ENCODE measurements around the gene TBRG1. TPM values are rescaled to one million over a fixed set of nuclear protein-coding genes. Genes with fewer than 3 reads are reported as not detected.

Gene TBRG1
- total RNA-seq, 1 experiment from 2014 or later: 14.3 TPM

GRCh38 chr11:124612567-124613246, 10.0 kb upstream of the TBRG1 start:
- no peak for DNase-seq (ENCODE audit: low spot score)

GRCh38 chr11:124618863-124619262, 3.8 kb upstream of the TBRG1 start:
- DNase-seq (ENCODE audit: low spot score): no peak

DNA sequence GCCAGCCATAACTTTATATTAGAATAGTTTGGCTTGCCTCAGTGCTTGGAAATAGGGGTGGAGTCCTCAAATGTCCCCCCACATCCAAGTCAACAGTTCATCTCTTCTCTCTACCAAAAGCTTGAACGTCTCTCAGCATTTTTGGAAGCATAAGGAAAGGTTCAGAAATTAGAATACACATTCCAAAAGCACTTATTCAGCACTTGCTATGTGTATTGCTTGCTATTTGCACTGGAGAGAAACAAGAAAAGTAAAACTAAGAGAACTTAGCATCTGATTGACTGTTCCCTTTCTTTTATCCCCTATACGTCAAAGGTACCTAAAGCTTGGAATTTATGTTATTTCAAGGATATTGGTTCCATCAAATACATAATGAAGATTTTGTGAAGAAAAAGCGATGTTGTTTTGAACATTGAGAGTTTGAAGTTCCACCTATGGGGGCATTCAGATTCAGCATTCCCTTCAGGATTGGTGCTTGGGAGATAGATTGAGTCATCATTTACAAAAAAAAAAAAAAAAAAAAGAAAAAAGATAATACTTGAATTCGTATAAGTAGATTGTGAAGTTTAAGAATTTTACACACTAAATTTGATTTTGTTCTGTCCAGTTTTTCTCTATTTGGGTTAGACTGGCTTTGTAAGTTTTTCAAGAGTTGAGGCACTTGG, 1.3 kb downstream of the TBRG1 start:
- no peak for DNase-seq (ENCODE audit: low spot score)

- no peak for DNase-seq (ENCODE audit: low spot score)
Observed at GRCh38 chr11:124625504-124626168, 3.0 kb downstream of the TBRG1 start.

DNA sequence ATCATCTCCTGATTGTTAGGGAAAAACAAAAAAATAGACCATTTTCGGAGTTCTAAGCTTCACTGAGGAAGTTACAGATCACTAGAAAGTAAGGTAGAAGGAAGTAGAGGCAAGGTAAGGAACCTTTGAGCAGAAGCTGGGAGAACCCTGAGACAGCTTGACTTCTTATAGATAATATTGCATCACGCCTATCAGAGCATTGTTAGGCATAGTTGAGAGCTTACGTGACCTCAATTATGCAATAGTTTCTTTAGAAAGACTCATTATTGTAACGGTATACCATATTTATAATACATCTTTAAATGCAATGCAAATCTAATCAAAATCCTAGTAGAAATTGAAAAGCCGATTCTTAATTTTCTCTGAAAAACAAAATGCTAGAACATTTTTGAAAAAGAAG, 4.9 kb downstream of the TBRG1 start:
- no peak for DNase-seq (ENCODE audit: low spot score)

DNA sequence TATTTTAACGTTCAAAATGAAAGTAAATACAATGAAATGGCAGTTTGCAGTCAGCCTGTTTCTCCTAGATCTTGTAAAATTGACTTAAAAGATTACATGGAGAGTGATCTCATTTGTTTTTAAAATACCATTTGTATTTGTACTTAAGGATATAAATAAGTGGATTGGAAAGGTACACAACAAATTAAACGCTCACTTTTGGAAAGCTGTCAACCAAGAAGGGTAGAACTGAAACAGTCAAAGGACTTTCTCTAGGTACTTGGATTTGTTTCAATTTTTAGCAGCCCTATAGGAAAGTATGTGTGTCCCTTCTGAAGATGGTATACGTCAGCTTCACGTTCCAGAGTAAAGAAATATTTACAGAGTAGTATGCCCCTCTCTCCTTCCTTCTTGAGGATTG, 7.3 kb downstream of the TBRG1 start:
- no peak for DNase-seq (ENCODE audit: low spot score)

GRCh38 chr11:124633355-124633754, 10.7 kb downstream of the TBRG1 start:
- DNase-seq (ENCODE audit: low spot score): no peak

GRCh38 chr11:124635932-124636331, 13.3 kb downstream of the TBRG1 start:
- DNase-seq (ENCODE audit: low spot score): no peak

DNA sequence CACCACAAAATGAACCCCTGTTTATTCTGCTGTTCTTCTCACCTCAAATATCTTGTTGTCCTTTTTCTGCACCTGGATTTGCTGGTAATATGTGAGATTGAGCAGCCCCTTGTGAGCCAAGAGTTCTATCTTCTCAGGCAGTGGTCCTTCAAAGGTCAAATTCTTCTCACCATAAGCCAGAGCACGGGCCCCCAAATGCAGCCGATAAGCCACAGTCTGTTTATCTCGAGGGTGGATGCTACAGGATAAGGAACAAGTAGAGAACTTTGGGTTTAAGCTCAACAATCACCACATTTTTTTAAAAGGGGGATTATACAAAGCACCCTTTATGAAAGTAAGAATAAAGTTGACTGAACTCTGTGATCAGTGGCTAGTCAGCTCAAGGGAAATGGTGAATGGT, 15.8 kb downstream of the TBRG1 start:
- no peak for DNase-seq (ENCODE audit: low spot score)

DNA sequence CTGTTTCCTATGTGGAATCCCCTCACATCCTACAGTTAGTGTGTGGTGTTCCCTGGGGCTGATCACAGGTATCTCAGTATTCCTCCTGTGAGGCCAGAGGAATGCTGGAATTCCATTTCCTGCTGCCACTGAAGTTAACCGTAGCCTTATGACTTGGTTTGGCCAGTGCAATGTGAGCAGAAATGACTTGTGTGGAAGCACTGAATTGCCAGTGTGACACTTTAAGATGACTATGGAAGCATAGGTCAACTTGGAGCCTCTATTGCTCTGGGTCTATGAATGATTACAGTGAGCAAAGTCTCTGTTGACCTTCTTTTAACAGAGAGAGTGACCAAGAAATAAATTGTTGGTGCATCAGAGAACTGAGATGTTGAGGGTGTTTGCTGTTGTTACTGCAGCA, 16.5 kb downstream of the TBRG1 start:
- no peak for DNase-seq (ENCODE audit: low spot score)

- DNase-seq (ENCODE audit: low spot score): no peak
Observed at GRCh38 chr11:124640666-124641065, 18.0 kb downstream of the TBRG1 start.

- no peak for DNase-seq (ENCODE audit: low spot score)
Observed at GRCh38 chr11:124642628-124643027, 20.0 kb downstream of the TBRG1 start.

GRCh38 chr11:124643042-124643604, 20.5 kb downstream of the TBRG1 start:
- no peak for DNase-seq (ENCODE audit: low spot score)

DNA sequence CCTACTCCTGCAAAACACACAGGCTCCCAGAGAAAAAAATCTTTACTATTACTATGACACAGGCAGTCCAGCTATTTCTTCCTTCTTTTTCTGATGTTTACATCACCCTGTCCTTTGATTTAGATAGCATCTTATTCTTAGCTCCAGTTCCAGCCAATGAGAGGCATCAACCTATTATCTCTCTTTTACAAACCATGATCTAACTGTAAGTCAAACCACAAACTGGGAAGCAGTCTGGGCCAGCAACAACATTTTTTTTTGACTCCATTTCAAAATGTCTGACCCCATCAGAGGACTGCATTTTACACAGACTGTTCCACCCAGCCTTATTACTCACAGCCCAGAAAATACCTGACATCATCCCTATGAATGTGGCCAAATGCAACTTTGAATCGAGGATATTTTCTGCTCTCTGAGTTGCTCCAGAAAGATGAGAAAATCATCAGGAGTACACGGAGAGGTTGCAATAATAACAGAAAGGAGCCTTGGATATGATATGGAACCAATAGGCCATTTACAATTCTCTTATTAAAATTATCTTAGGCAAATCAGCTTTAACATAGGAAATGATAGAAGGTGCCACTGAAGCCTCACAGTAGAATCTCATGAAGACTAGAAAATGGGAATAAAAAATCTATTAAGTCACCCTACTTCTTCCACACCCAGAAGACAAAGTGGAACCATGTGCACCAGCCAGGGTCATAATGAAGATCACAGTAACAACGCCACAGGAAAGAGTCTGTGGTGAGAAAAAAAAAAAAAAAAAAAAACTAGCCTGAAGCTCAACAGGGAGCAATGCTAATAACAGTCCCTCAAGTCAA, 21.2 kb downstream of the TBRG1 start:
- peak; percentile 48 for DNase-seq (ENCODE audit: low spot score)

GRCh38 chr11:124644426-124645280, 22.0 kb downstream of the TBRG1 start:
- peak; percentile 38 for DNase-seq (ENCODE audit: low spot score)

DNA sequence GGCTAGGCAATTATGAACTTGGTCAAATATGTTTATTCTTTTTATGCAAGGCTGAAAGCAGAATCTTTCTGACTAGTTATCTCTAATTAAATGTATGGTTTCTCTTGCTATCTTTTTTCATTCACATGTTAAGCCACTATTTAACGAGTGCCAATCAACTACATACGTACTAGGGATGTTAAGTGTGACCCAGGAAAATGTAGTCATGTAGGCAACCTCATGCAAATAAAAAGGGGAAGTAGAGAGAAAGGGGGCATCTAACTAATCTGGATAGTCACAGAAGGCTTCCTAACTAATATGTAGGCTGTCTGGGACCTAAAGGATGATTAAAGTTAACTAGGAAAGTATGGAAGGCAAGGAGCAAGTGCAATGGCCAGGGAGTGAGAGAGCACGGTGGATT, 23.5 kb downstream of the TBRG1 start:
- no peak for DNase-seq (ENCODE audit: low spot score)

DNA sequence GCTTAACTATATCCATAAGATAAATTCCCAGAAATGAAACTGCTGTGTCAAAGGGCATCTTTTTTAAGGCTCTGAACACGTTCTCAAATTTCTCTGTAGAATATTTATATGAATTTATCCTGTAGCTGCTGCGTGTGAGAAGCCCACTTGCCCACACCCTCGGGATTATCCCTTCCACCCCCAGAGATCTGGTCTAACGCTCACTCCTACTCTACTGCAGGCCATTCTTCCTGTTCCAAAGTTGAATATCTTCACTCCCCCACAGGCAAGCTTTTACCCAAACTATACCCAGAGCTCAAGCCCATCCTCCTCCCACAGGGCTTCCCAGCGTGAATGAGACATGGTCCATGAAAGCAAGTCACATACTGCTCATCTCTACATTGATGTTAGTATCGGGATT, 25.9 kb downstream of the TBRG1 start:
- DNase-seq (ENCODE audit: low spot score): no peak

- no peak for DNase-seq (ENCODE audit: low spot score)
Observed at GRCh38 chr11:124656774-124657630, 34.3 kb downstream of the TBRG1 start.

DNA sequence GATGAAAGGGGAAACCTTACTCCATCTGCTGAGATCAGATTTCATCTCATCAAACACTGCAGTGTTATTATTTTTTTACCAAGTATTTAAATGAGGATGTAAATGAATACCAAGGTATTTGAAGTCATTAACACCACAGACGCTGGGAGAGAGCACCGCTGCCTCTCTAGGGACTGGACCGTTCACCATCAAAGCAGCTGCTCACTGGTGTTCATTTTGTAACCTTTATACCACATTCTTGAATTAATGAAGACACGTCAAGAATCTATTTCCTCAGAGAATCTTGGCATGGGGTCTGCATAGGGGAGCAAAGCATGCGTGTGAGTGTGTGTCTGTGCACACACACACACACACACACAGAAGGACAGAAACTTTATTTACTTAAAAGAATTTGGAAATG, 35.2 kb downstream of the TBRG1 start:
- no peak for DNase-seq (ENCODE audit: low spot score)

DNA sequence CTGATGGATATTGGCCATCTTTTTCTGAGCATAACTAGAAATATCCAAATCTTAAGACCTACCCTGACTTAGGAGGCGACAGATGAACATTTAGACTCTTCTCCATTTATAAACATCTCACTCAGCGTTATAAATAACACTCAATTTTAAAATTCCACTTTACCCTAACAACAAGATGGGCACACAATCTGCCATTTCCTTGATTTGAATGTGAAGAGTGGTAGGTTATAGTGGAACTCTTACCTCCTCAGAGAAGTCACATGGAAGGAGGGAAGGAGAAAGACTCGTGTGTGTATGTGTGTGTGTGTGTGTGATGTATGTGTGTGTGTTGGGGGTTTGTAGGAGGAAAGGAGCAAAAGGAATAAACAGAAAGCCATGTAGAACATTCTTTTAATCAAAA, 35.8 kb downstream of the TBRG1 start:
- DNase-seq (ENCODE audit: low spot score): no peak

All from A172 (cell line).